Liver (tissue), 9 donors: ENCODE measurements around the gene ARMC9. TPM values are rescaled to one million over a fixed set of nuclear protein-coding genes. Genes with fewer than 3 reads are reported as not detected.

ENCODE experiments used
- DNase-seq: peaks from one replicate; pipeline ENCODE4 v3.0.0-alpha.2; 2017; ENCODE audit warnings: low spot score
- H3K27ac ChIP-seq, 2 donors: one replicate each; pipeline ENCODE4 v1.7.0; 2013; ENCODE audit warnings: inconsistent platforms in 2 of 2, low read length in 2 of 2, control low read depth in 1 of 2, low read depth in 1 of 2, mild to moderate bottlenecking in 1 of 2
- H3K27me3 ChIP-seq, 4 donors: one replicate each; pipeline versions ENCODE4 v1.6.1 to v1.7.0; 2013; ENCODE audit warnings: low read length in 3 of 4, inconsistent platforms in 1 of 4, mild to moderate bottlenecking in 1 of 4, moderate library complexity in 1 of 4; ENCODE audit not compliant: control insufficient read depth in 4 of 4, insufficient read depth in 4 of 4
- H3K36me3 ChIP-seq, 4 donors: one replicate each; pipeline versions ENCODE4 v1.6.1 to v1.7.0; 2013; ENCODE audit warnings: low read length in 3 of 4, mild to moderate bottlenecking in 3 of 4, low read depth in 1 of 4, moderate library complexity in 1 of 4; ENCODE audit not compliant: control insufficient read depth in 4 of 4, insufficient read depth in 3 of 4
- H3K4me1 ChIP-seq, 4 donors: one replicate each; pipeline versions ENCODE4 v1.6.1 to v1.7.0; 2013; ENCODE audit warnings: low read length in 3 of 4, mild to moderate bottlenecking in 3 of 4, moderate library complexity in 1 of 4; ENCODE audit not compliant: control insufficient read depth in 4 of 4, insufficient read depth in 4 of 4
- H3K4me3 ChIP-seq, 3 donors: one replicate each; pipeline versions ENCODE4 v1.6.1 to v1.7.0; 2013; ENCODE audit warnings: low read length in 3 of 3, control low read depth in 1 of 3, low read depth in 1 of 3, mild to moderate bottlenecking in 1 of 3
- H3K9ac ChIP-seq, 2 donors: one replicate each; pipeline ENCODE4 v1.7.0; 2013; ENCODE audit warnings: low read length in 2 of 2, mild to moderate bottlenecking in 2 of 2, moderate library complexity in 2 of 2, control low read depth in 1 of 2, low read depth in 1 of 2
- H3K9me3 ChIP-seq, 4 donors: one replicate each; pipeline versions ENCODE4 v1.6.1 to v1.7.0; 2013; ENCODE audit warnings: low read length in 3 of 4; ENCODE audit not compliant: control insufficient read depth in 4 of 4
- ATF3 ChIP-seq: IDR thresholded peaks from 2 replicates; pipeline ENCODE4 v1.6.1; 2016; ENCODE audit warnings: antibody characterized with exemption
- CTCF ChIP-seq: fragments of 150-350 bp; IDR thresholded peaks from 2 replicates; pipeline ENCODE4 v1.5.1; 2017; ENCODE audit warnings: improper control_type of control experiment, low read depth, low read length; ENCODE audit not compliant: missing input control
- EGR1 ChIP-seq, 2 donors: IDR thresholded peaks; 2 replicates each; pipeline ENCODE4 v1.6.1; 2016 to 2018; ENCODE audit warnings: antibody characterized with exemption in 2 of 2, low read depth in 2 of 2
- FOXA1 ChIP-seq: IDR thresholded peaks from 2 replicates; pipeline ENCODE4 v1.6.1; 2016; ENCODE audit warnings: antibody characterized with exemption
- FOXA2 ChIP-seq: IDR thresholded peaks from 2 replicates; pipeline ENCODE4 v1.6.1; 2016; ENCODE audit warnings: antibody characterized with exemption
- GABPA ChIP-seq, 2 donors: IDR thresholded peaks in 1 of 2; conservative IDR thresholded peaks in 1 of 2; 2 replicates each; pipeline ENCODE4 v1.6.1; 2016; ENCODE audit warnings: antibody characterized with exemption in 2 of 2, mild to moderate bottlenecking in 1 of 2, moderate library complexity in 1 of 2
- HNF4A ChIP-seq, 2 donors: conservative IDR thresholded peaks; 2 replicates each; pipeline ENCODE4 v1.6.1; 2016; ENCODE audit warnings: antibody characterized with exemption in 2 of 2, mild to moderate bottlenecking in 2 of 2
- HNF4G ChIP-seq: IDR thresholded peaks from 2 replicates; pipeline ENCODE4 v1.6.1; 2016; ENCODE audit warnings: antibody characterized with exemption
- JUND ChIP-seq, 2 donors: IDR thresholded peaks; 2 replicates each; pipeline ENCODE4 v1.6.1; 2016; ENCODE audit warnings: antibody characterized with exemption in 2 of 2
- MAX ChIP-seq: IDR thresholded peaks from 2 replicates; pipeline ENCODE4 v1.6.1; 2016; ENCODE audit warnings: antibody characterized with exemption
- NR2F2 ChIP-seq: IDR thresholded peaks from 2 replicates; pipeline ENCODE4 v1.6.1; 2016; ENCODE audit warnings: antibody characterized with exemption
- RAD21 ChIP-seq, 2 donors: IDR thresholded peaks; 2 replicates each; pipeline ENCODE4 v1.6.1; 2016; ENCODE audit warnings: antibody characterized with exemption in 2 of 2, mild to moderate bottlenecking in 2 of 2
- REST ChIP-seq: IDR thresholded peaks from 2 replicates; pipeline ENCODE4 v1.6.1; 2016; ENCODE audit warnings: antibody characterized with exemption, mild to moderate bottlenecking
- RXRA ChIP-seq, 2 donors: IDR thresholded peaks; 2 replicates each; pipeline ENCODE4 v1.6.1; 2017 to 2018; ENCODE audit warnings: antibody characterized with exemption in 2 of 2, mild to moderate bottlenecking in 1 of 2
- SP1 ChIP-seq: IDR thresholded peaks from 2 replicates; pipeline ENCODE4 v1.6.1; 2018; ENCODE audit warnings: antibody characterized with exemption, mild to moderate bottlenecking
- TAF1 ChIP-seq: conservative IDR thresholded peaks from 2 replicates; pipeline ENCODE4 v1.6.1; 2016; ENCODE audit warnings: antibody characterized with exemption, mild to moderate bottlenecking
- YY1 ChIP-seq: IDR thresholded peaks from 2 replicates; pipeline ENCODE4 v1.6.1; 2016; ENCODE audit warnings: antibody characterized with exemption, mild to moderate bottlenecking
- ZBTB33 ChIP-seq: IDR thresholded peaks from 2 replicates; pipeline ENCODE4 v1.6.1; 2016; ENCODE audit warnings: antibody characterized with exemption
- WGBS: extraction: QIAGEN DNeasy Blood & Tissue Kit; methylation state at CpG from one replicate; pipeline ENCODE4 v1.1.7; 2013; 5-methylcytosine and 5-hydroxymethylcytosine counted together
- polyA plus RNA-seq, 2 donors: library from polyadenylated mRNA; stranded (reverse) in 1 of 2; unstranded in 1 of 2; fragments of 200-250 nt in 1 of 2; fragments of >200 nt in 1 of 2; fragmentation: Nextera tagmentation in 1 of 2; extraction: Ambion mirVana in 1 of 2; gene quantifications; one replicate each; pipeline versions ENCODE4 v1.2.1 to v1.2.3, GENCODE V29; 2013 to 2015
- total RNA-seq, 2 donors: library from RNA; depleted of rRNA; stranded (reverse); fragments of >200 nt; gene quantifications; one replicate each; pipeline ENCODE4 v1.2.3, GENCODE V29; 2014
- donor health status: healthy.
- donor health status: healthy.
- donor health status: healthy.
- donor health status: healthy.
- donor health status: healthy.

The ARMC9 gene
- total and polyA plus RNA-seq, 4 donors = 1.1 to 2.3 (median 1.8) TPM

GRCh38 chr2:231207734-231208133 is 9.3 kb downstream of the ARMC9 start (continued):
- TF ChIP-seq CTCF = no peak
- TF ChIP-seq SP1 = no peak
- TF ChIP-seq RAD21 (IDR thresholded peaks at IDR 0.05) = no peak
- no peak for TF ChIP-seq HNF4A (conservative IDR thresholded peaks at IDR 0.05)
- TF ChIP-seq ATF3 = no peak
- no peak for TF ChIP-seq GABPA (IDR thresholded peaks at IDR 0.05 in 1 of 2, conservative IDR thresholded peaks at IDR 0.05 in 1 of 2)
- no peak for TF ChIP-seq MAX
- no peak for TF ChIP-seq JUND (IDR thresholded peaks at IDR 0.05)
- no peak for TF ChIP-seq HNF4G

- H3K36me3 ChIP-seq = peaks cover 0 to 2% (median under 1%) of the 10 kb centered on the region in 4 donors
- no peak overlapping the region for H3K9ac ChIP-seq
- TF ChIP-seq EGR1 (IDR thresholded peaks at IDR 0.05; ENCODE audit: low read depth in 2 of 2) (no peak), NR2F2 (no peak), YY1 (no peak), CTCF (no peak), SP1 (no peak), REST (no peak), RXRA (IDR thresholded peaks at IDR 0.05) (no peak), TAF1 (no peak), ATF3 (no peak), GABPA (IDR thresholded peaks at IDR 0.05 in 1 of 2, conservative IDR thresholded peaks at IDR 0.05 in 1 of 2) (no peak), RAD21 (IDR thresholded peaks at IDR 0.05) (no peak), ZBTB33 (no peak), MAX (no peak), JUND (IDR thresholded peaks at IDR 0.05) (no peak), HNF4G (no peak), FOXA2 (no peak), FOXA1 (no peak), HNF4A (conservative IDR thresholded peaks at IDR 0.05) (no peak)
- WGBS = 89% methylated on average over 3 of the region's 3 CpGs
- no peak for DNase-seq
- H3K27ac ChIP-seq = no peak overlapping the region
- no peaks in the 10 kb centered on the region for H3K9me3 ChIP-seq
- no peaks in the 10 kb centered on the region for H3K27me3 ChIP-seq
- no peak overlapping the region for H3K4me3 ChIP-seq
- no peaks in the 10 kb centered on the region for H3K4me1 ChIP-seq
These were observed 12.4 kb downstream of the ARMC9 start for GRCh38 chr2:231210782-231211181.
